Endothelial cell of umbilical vein (primary cell): ENCODE data around the gene PIP4K2C. TPM values are rescaled to one million over a fixed set of nuclear protein-coding genes. Genes with fewer than 3 reads are reported as not detected.

Experiments used
- BruUV-seq: library from RNA; stranded (reverse); fragments of 400-500 nt; replicated peaks from 2 replicates; lab custom pipeline; 2021; lab: Mats Ljungman, UMichigan
- CTCF ChIA-PET: fragments of 300-600, 350-600 bp; sonication (Branson Sonifier 250); formaldehyde crosslinking; loops from one replicate; lab custom pipeline; 2021; ENCODE audit warnings: antibody characterized with exemption, inconsistent platforms; lab: Charles Lee
- POLR2A ChIA-PET: fragments of 300-600, 350-600 bp; sonication (Branson Sonifier 250); formaldehyde crosslinking; loops from one replicate; lab custom pipeline; 2021; ENCODE audit warnings: antibody characterized with exemption, inconsistent platforms; lab: Charles Lee
- DNase-seq: peaks from one replicate; pipeline ENCODE4 v3.0.0-alpha.2; 2011; ENCODE audit warnings: low read depth, low spot score
- FAIRE-seq: peaks from 2 replicates; lab custom pipeline; 2011; peaks lifted over from hg19 to GRCh38; lab: Jason Lieb, UNC
- H2AFZ ChIP-seq: 2 replicates; pipeline ENCODE4 v1.6.0; 2012; ENCODE audit warnings: low read depth, low read length, control low read depth, inconsistent platforms
- H3K27ac ChIP-seq: 2 replicates; pipeline ENCODE4 v1.5.1; 2011; ENCODE audit warnings: low read depth, mild to moderate bottlenecking, control low read depth, low read length, moderate library complexity; ENCODE audit not compliant: insufficient read depth
- H3K27me3 ChIP-seq, 2 experiments: 2 replicates each; pipeline versions ENCODE4 v1.6.0 to v1.6.1; 2011; ENCODE audit warnings: low read length in 2 of 2, mixed read lengths in 1 of 2; ENCODE audit not compliant: control insufficient read depth in 2 of 2, insufficient read depth in 2 of 2
- H3K36me3 ChIP-seq, 2 experiments: 2 replicates in 1 of 2; 3 replicates in 1 of 2; pipeline ENCODE4 v1.5.1; 2011; ENCODE audit warnings: low read length in 2 of 2, mild to moderate bottlenecking in 1 of 2, moderate library complexity in 1 of 2; ENCODE audit not compliant: control insufficient read depth in 2 of 2, insufficient read depth in 2 of 2; ENCODE audit errors: extremely low read depth in 1 of 2
- H3K4me1 ChIP-seq: 3 replicates; pipeline ENCODE4 v1.5.1; 2011; ENCODE audit warnings: mild to moderate bottlenecking, low read length; ENCODE audit not compliant: control insufficient read depth, insufficient read depth; ENCODE audit errors: extremely low read depth
- H3K4me2 ChIP-seq: 2 replicates; pipeline ENCODE4 v1.6.1; 2011; ENCODE audit warnings: low read length, control low read depth, mixed read lengths; ENCODE audit not compliant: insufficient read depth
- H3K4me3 ChIP-seq, 3 experiments: fragments of 200-600 bp in 1 of 3; sonication (generic), shearing (Covaris generic) in 1 of 3; replicated peaks in 1 of 3; 2 replicates each; pipeline ENCODE4 v1.5.1; 2011 to 2016; ENCODE audit warnings: control low read depth in 3 of 3, low read length in 3 of 3, mild to moderate bottlenecking in 2 of 3, inconsistent platforms in 1 of 3, low read depth in 1 of 3, moderate library complexity in 1 of 3; ENCODE audit not compliant: insufficient read depth in 1 of 3
- H3K79me2 ChIP-seq: 2 replicates; pipeline ENCODE4 v1.6.0; 2012; ENCODE audit warnings: low read length, inconsistent platforms; ENCODE audit not compliant: control insufficient read depth, insufficient read depth
- H3K9ac ChIP-seq: replicated peaks from 2 replicates; pipeline ENCODE3; 2011; ENCODE audit warnings: low read length, control low read depth; ENCODE audit not compliant: insufficient read depth; ENCODE audit errors: extremely low read depth
- H3K9me1 ChIP-seq: replicated peaks from 3 replicates; pipeline ENCODE4 v1.6.0; 2011; ENCODE audit warnings: mild to moderate bottlenecking, low read length; ENCODE audit not compliant: control insufficient read depth, insufficient read depth; ENCODE audit errors: extremely low read depth
- H3K9me3 ChIP-seq: replicated peaks from 2 replicates; pipeline ENCODE4 v1.5.1; 2012; ENCODE audit warnings: low read length, inconsistent platforms; ENCODE audit not compliant: control insufficient read depth, insufficient read depth
- H4K20me1 ChIP-seq: replicated peaks from 2 replicates; pipeline ENCODE3; 2011; ENCODE audit warnings: mild to moderate bottlenecking, low read length; ENCODE audit not compliant: control insufficient read depth, insufficient read depth; ENCODE audit errors: extremely low read depth
- CTCF ChIP-seq, 2 donors: IDR thresholded peaks; 1 replicate in 1 of 2; 2 replicates in 1 of 2; pipeline ENCODE4 v1.5.1; 2011; ENCODE audit warnings: low read length in 2 of 2, mild to moderate bottlenecking in 2 of 2, moderate library complexity in 2 of 2, control low read depth in 1 of 2, inconsistent platforms in 1 of 2, low read depth in 1 of 2; ENCODE audit not compliant: insufficient read depth in 1 of 2; ENCODE audit errors: extremely low read depth in 1 of 2
- EZH2 ChIP-seq: IDR thresholded peaks from 2 replicates; pipeline ENCODE4 v1.6.1; 2012; ENCODE audit warnings: borderline replicate concordance, low read depth, mild to moderate bottlenecking, moderate library complexity, low read length, inconsistent platforms; ENCODE audit not compliant: severe bottlenecking
- FOS ChIP-seq: IDR thresholded peaks from 2 replicates; pipeline ENCODE4 v1.6.1; 2011; ENCODE audit warnings: mild to moderate bottlenecking, low read length, moderate library complexity, borderline replicate concordance; ENCODE audit not compliant: insufficient read depth
- GATA2 ChIP-seq: IDR thresholded peaks from 2 replicates; pipeline ENCODE4 v1.7.0; 2011; ENCODE audit warnings: low read depth, mild to moderate bottlenecking, moderate library complexity, mixed read lengths, low read length; ENCODE audit not compliant: insufficient read length, insufficient read depth
- JUN ChIP-seq: IDR thresholded peaks from 2 replicates; pipeline ENCODE4 v1.6.1; 2011; ENCODE audit warnings: borderline replicate concordance, low read depth; ENCODE audit not compliant: insufficient read length, insufficient read depth
- MAX ChIP-seq: IDR thresholded peaks from 2 replicates; pipeline ENCODE4 v1.6.1; 2011; ENCODE audit not compliant: insufficient read depth, insufficient read length
- MYC ChIP-seq: IDR thresholded peaks from one replicate; pipeline ENCODE4 v1.6.1; 2011; ENCODE audit warnings: mild to moderate bottlenecking, low read depth, low read length
- POLR2A ChIP-seq: IDR thresholded peaks from 2 replicates; pipeline ENCODE4 v1.6.1; 2012; ENCODE audit warnings: low read depth, mild to moderate bottlenecking, control low read depth, low read length
- POLR2AphosphoS5 ChIP-seq: IDR thresholded peaks from 2 replicates; pipeline ENCODE4 v1.6.1; 2012; ENCODE audit warnings: low read depth, mild to moderate bottlenecking, control low read depth, low read length, moderate library complexity; ENCODE audit not compliant: insufficient read depth
- dilution Hi-C: fragments of 300-500 bp; cut with MboI; formaldehyde crosslinking; loops from one replicate; pipeline ENCODE4 v1.15.0; 2019; ENCODE audit warnings: low sequenced_read_pairs; ENCODE audit not compliant: extremely low pct_ligation_motif_present
- intact Hi-C: fragments of 100-400 bp; cut with micrococcal nuclease; formaldehyde crosslinking; loops from one replicate; pipeline ENCODE4 v1.10.0; 2022
- polyA plus RNA-seq, 4 experiments: library from polyadenylated mRNA; depleted of rRNA in 3 of 4; stranded (reverse) in 3 of 4; unstranded in 1 of 4; fragments of >200 nt; gene quantifications; 2 replicates each; pipeline versions ENCODE4 v1.2.1 to v1.2.3, GENCODE V29; 2011 to 2012; ENCODE audit warnings: missing spikeins in 1 of 4
- total RNA-seq: library from RNA; stranded (reverse); gene quantifications from 2 replicates; pipeline ENCODE4 v1.2.3, GENCODE V29; 2021

Gene PIP4K2C
- total and polyA plus RNA-seq, 2 donors (not counting 3 experiments of a cell fraction or from before 2014, with no cell fraction given), result 10.5 to 11.5 TPM

GRCh38 chr12:57614178-57614947 lies 23.4 kb downstream of the PIP4K2C start:
- Histone ChIP-seq H3K4me3 (no peak overlapping the region), H3K79me2 (no peaks in the 10 kb centered on the region), H3K9me3 (no peaks in the 10 kb centered on the region), H3K9me1 (no peaks in the 10 kb centered on the region), H3K4me1 (peaks cover 3% of the 10 kb centered on the region), H3K27ac (no peak overlapping the region), H3K9ac (no peak overlapping the region), H3K4me2 (no peak overlapping the region), H3K27me3 (peaks cover 12 to 24% of the 10 kb centered on the region in 2 experiments), H4K20me1 (no peaks in the 10 kb centered on the region), H2AFZ (no peak overlapping the region), H3K36me3 (no peaks in the 10 kb centered on the region)
- FAIRE-seq (peak; percentile 15), DNase-seq (no peak)
- intact Hi-C loops, result no loop called here
- no TSS peak for BruUV-seq
- no peak for TF ChIP-seq CTCF (IDR thresholded peaks at IDR 0.05; ENCODE audit: extremely low read depth in 1 of 2, insufficient read depth in 1 of 2, low read depth in 1 of 2, low read length in 2 of 2)
- ChIA-PET CTCF (interaction anchor here (1.4 to 5.7 kb wide), 3 partner anchors 16 to 30 kb away, joined by 3 to 54 read pairs (median 8); partner anchors contain the start of gene B4GALNT1), POLR2A (no interaction called here)
- dilution Hi-C loops, result no loop called here

DNA sequence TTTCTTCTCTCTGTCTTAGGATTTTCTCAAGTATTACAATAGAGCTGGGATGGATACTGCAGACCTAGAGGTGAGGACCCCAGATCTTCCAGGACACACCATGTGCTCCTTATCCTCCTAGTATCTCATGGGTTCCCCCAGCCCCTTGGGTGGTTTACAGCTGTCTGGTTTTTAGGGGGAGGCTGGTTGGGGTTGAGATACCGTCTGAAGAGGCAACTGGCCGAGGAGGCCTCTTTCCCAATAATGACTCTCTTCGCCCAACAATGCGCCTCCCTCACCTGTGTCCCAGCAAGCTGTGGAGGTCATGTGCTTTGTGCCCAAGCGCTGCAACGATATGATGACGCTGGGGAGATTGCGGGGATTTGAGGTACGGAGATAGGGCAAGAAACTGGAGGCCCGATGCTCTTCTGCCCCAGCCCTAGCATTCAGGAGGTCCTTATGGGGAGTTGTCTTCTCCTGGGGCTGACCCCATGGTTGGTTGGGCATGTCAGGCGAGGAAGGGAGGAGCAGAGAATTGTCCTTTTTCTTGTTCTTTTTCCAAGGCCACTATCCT lies 24.0 kb downstream of the PIP4K2C start:
- DNase-seq, result no peak
- no peak overlapping the region for H3K9ac ChIP-seq
- H3K4me2 ChIP-seq, result no peak overlapping the region
- H3K9me1 ChIP-seq, result no peaks in the 10 kb centered on the region
- H3K27ac ChIP-seq, result no peak overlapping the region
- no TSS peak for BruUV-seq
- peaks cover 19 to 29% of the 10 kb centered on the region in 2 experiments for H3K27me3 ChIP-seq
- H3K79me2 ChIP-seq, result no peaks in the 10 kb centered on the region
- no peaks in the 10 kb centered on the region for H4K20me1 ChIP-seq
- ChIA-PET CTCF (interaction anchor here (1.4 to 5.7 kb wide), 3 partner anchors 16 to 31 kb away, joined by 3 to 54 read pairs (median 8); partner anchors contain the start of gene B4GALNT1), POLR2A (no interaction called here)
- no peaks in the 10 kb centered on the region for H3K9me3 ChIP-seq
- no peak overlapping the region for H2AFZ ChIP-seq
- no peak for TF ChIP-seq POLR2A
- no peak for TF ChIP-seq POLR2AphosphoS5
- no peak for TF ChIP-seq JUN
- TF ChIP-seq CTCF (IDR thresholded peaks at IDR 0.05; ENCODE audit: extremely low read depth in 1 of 2, insufficient read depth in 1 of 2, low read depth in 1 of 2, low read length in 2 of 2), result no peak
- TF ChIP-seq FOS, result no peak
- no peak for TF ChIP-seq GATA2
- TF ChIP-seq MYC, result no peak
- no peak for TF ChIP-seq MAX
- no peak for TF ChIP-seq EZH2
- no peak overlapping the region for H3K4me3 ChIP-seq
- intact Hi-C loops, result no loop called here
- no peak for FAIRE-seq
- H3K36me3 ChIP-seq, result no peaks in the 10 kb centered on the region
- peaks cover 3% of the 10 kb centered on the region for H3K4me1 ChIP-seq
- dilution Hi-C loops, result no loop called here
